NOMO-1 (cell line): ENCODE data around the gene KIAA1210.
"Not testable (repeated sequence)": the region's sequence is repeated elsewhere in the genome, so short reads cannot be mapped to it uniquely, and the experiment has no call there.

Experiments used
- DNase-seq, 2 experiments: peaks; one replicate each; lab custom pipeline; 2025; ENCODE audit not compliant: unreplicated experiment in 2 of 2; lab: John Stamatoyannopoulos, UW

KIAA1210 gene

GRCh38 chrX:119041175-119041574 is 86.4 kb downstream of the KIAA1210 start:
- peak in 1 of 2 experiments; percentile 2 for DNase-seq

GRCh38 chrX:119040432-119040831 is 87.2 kb downstream of the KIAA1210 start:
- DNase-seq: no peak

GRCh38 chrX:119036107-119037029 is 91.2 kb downstream of the KIAA1210 start:
- no peak for DNase-seq

- no peak for DNase-seq
These were observed 96.6 kb downstream of the KIAA1210 start for GRCh38 chrX:119030990-119031389.

- DNase-seq: not testable (repeated sequence)
These were observed 98.0 kb downstream of the KIAA1210 start for GRCh38 chrX:119029656-119030055.

- peak in 1 of 2 experiments; percentile 12 for DNase-seq
These were observed 98.8 kb downstream of the KIAA1210 start for GRCh38 chrX:119028733-119029330.
